Brain pericyte (primary cell): Measurements from ENCODE around the gene CBLN3.

Experiments used
- DNase-seq: peaks from one replicate; pipeline ENCODE4 v3.0.0-alpha.2; 2012; ENCODE audit warnings: low read depth, low spot score

The CBLN3 gene

DNA sequence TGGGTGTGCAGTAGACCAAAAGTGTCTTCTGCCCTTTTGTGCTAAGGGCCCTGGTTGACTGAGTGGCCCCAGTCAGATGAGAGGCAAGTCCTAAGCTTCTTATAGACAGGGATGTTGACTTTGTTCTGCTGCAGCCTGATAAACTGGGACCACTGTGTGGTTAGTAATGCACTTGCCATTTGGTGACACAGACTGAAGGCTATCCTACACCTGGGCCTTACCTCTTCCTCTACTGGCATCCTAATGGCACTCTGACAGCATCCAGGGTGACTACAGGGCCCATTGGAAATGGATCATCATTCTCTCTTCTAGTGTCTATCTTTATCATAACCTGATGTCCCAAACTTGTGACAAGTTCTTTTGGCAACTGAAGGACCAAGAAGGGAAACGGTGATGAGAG, 9.8 kb upstream of the CBLN3 start:
- no peak for DNase-seq

DNA sequence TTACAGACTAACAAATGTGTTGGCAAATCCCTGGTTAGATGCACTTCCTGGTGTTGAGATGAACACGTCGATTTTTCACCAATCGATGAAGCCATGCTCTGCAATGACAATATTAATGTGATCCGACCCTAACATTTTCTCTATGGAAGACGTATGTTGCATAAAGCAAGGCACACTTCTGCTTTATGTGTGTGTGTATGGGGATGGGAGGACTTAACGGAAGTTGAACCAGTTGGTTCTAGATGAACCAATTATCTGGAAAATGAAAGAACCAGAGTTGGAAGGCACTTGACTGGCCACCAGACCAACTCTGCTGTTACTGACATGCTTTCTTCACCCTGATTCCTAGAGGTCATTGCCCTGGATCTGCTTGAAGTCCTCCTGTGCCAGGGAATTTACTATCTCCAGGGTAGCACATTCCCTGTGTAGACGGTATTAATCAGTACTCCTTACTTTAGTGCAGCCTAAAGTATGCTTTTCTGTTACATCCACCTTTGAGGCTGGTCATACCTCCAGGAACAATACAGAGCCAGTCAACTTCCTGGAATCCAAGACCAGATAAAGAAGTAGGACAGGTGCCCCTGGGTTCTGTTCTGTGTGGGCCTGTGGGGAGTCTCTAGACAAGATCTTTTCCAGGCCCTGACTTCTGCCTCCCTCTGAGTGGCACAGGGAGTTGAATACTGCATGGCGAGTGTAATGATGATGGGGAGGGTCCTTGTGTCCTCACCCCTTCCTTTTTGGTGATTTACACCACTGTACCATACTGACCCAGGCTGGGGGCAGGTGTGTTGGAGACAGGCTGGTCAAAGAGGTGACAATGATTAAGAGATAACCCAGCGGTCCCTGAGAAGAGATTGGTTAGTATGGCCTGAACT, 9.0 kb upstream of the CBLN3 start:
- DNase-seq: no peak

GRCh38 chr14:24437736-24438067, 8.2 kb upstream of the CBLN3 start:
- no peak for DNase-seq

DNA sequence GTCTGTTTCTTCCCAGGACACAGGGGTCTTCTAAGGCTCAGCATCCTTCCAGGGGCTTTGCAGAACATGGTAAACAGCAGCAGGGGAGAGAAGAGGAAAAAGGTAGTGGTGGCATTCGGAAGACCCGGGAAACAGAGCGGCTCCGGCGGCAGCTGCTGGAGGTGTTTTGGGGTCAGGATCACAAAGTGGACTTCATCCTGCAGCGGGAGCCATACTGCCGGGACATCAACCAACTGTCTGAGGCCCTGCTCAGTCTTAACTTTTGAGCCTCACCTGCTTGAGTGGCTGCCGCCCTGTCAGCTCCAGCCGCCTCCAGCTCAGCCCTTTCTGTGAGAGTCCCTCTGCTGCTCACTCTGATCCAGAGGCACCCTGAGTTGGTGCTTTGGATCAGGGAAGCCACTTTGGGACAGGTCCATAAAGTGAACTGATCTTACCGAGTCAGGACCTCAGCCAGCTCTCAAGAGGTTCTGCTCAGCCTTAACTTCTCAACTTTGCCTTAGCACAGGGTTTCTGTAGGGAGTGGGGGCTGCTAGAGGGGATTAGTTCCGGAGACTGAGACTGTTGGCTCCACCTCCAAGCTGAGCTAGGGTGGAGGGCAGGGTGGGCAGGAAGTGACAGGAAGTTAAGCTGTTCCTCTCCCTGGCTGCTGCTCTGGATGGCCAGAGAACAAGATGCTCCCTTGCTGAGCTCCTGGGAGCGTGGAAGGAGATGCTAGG, 7.7 kb upstream of the CBLN3 start:
- no peak for DNase-seq

DNA sequence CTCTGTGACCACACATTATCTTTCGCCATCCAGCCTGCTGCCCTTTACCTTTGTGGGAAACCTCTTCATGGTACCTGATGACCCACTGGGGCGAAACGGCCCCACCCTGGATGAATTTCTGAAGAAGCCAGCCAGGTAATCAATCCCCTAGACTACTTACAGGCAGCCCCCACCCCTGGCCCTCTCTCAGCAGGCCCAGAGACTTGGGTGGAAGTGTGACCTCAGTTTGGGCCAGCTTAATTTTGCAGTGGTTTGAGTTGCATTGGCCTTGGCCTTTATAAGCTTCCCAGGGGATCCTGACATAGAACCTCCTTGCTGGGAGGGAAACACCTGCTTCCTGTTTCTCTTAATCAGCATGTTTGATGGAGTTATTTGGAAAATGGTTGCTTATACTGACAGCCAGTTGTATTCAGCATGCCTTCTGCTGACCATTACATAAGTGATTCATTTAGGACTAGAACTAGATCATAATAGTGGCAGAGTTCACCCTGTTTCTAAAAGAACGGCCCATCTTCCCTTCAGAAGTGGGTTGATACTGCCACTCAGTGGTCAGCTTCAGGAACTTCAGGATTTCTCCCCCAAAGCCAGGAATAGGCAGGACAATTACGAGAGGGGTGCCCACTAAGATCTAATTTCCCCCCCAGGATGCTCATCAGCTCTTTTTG, 7.0 kb upstream of the CBLN3 start:
- DNase-seq: no peak

GRCh38 chr14:24435998-24436354, 6.5 kb upstream of the CBLN3 start:
- no peak for DNase-seq

DNA sequence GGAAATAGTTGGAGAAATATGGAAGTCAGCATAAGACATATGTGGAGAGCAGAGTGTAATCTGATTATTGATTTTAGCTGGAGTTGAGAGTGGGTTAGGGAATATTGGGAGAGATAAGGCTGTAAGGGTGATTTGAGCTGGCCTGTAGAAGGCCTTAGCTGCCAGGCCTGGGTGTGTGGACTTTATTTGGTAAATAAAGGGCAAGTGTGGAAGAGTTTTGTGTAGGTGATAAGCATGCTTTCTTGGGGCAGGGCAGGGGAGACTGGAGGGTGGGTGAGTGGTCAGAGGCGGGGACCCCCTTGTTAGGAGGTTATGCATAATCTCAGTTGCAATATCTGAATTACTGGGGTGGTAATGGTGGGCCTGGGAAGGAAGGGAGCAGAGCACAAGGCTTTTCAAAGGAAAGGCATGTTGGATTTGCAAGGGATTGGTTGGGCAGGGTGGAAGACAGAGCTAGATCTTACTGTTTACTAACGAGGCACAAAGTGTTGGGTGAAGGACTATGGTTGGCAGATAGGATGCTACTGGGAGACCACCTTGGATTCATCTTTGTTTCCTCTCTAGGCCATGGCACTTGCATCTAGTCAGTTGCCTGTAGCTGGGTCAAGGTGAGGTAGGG, 5.8 kb upstream of the CBLN3 start:
- no peak for DNase-seq

DNA sequence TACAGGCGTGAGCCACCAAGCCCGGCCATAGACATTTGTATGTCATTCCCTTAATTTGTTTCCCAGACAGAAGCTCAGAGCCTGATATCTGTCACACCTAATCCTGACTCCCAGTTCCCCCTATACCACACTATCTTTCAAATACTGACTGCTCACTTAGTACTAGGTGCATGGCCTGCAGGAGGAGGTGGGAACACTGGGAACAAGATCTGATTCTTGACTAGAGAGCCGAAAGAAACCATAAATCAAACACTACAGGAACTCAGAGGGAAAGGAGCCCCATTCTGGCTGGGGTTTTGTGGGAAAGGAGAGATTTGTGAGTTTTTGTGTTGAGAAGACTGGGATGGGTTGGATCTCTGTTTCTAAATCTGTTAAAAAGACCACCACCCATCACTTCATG, 5.2 kb upstream of the CBLN3 start:
- DNase-seq: no peak

DNA sequence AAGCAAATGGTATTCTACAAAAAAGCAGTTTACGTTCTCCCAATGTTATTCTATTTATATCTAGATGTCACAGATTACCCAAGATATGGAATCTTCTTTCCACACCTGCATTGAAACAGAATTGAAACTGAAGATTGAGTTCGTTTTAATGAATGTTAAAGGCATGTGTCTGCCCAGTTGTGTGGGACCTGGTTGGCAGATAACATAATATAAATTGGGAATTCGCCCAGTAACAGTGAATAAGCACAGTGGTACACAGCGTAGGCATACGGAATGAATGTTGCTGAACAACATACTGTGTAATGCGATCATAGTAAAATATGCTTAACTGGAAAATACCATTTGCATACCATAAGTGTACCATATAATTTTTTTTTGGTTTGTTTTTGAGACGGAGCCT, 4.6 kb upstream of the CBLN3 start:
- DNase-seq: no peak

GRCh38 chr14:24432259-24433131, 3.0 kb upstream of the CBLN3 start:
- DNase-seq: no peak

GRCh38 chr14:24431569-24432258, 2.2 kb upstream of the CBLN3 start:
- DNase-seq: peak; percentile 69

GRCh38 chr14:24430682-24431568, 1.5 kb upstream of the CBLN3 start:
- no peak for DNase-seq

- no peak for DNase-seq
Observed at GRCh38 chr14:24430143-24430681, 744 bp upstream of the CBLN3 start.

GRCh38 chr14:24428628-24429394, 657 bp downstream of the CBLN3 start:
- DNase-seq: no peak

DNA sequence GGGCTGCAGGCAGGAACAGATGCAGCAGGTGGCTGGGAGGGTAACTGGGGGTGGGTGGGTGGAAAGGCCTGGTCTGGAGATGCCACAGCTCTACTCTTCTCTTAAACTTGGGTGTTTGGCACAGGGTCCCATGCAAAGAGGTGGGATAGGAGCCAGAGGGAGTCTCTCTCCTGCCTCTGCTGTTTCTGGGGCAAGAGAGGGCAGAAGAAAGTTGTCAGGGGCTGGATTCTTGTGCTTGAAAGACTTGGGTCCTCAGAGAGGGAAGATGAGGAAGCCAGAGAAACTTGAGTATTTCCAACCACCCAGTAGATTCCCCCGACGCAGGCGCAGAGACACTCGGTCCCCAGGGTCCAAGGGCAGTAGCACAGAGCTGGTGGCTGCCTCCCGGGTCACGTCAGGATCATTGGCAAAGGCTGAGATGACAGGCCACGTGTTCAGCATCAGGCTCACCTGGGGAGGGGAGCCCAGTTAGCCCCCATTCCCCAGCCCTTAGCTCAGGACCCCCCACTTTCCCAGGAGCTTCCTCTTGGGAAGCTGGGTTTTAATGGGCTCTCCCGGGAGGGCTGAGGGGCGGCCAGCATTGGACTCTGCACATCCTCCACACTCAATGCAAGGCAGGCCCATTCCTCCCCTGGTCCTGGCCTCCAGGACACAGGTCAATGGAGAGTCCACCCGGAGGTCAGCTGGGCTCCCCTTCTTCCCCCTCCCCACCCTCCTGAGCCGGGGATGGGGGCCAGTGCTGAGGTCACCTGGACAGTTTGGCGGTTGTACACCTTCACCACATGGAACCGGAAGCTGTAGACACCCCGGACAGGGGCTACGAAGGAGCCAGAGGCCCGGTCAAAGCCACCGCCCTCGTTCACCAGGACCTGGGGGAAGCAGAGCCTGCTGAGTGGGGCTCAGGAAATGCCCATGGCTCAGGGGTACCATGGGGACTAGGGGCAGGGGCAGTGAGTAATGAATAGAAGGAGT, 1.6 kb downstream of the CBLN3 start:
- no peak for DNase-seq

DNA sequence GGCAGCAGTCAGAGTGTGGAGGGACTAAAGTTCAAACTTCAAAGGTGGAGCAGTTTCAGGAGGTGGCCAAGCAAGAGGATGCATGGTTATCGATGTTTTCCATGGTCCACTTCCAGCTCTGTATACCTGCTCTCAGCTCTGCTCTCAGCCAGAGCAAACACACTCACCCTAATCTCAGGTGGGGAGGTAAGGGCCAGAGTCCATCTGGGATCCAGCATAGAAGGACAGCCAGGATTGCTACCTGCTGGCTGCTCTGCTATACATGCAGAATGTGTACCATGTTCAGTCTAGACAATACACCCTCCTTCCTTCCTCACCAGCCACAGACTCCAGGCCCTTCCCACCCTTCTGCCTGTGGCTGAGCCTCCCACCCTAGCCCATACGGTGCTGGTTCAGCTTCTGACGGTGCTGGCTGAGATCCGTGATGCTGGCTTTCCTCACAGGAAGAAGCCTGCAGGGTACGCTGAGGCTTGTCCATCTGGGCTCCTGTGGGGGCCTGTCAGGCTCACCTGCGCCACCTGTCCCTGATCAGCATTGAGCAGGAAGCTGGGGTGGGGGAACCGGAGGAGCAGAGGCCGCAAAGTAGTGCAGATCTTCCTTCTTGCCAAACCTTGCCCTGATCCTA, 2.4 kb downstream of the CBLN3 start:
- DNase-seq: no peak
